Right forelimb (tissue), 1 donor: ENCODE data around the gene PHETA2.

Experiments used
- DNase-seq: peaks from one replicate; pipeline ENCODE4 v3.0.0-alpha.2; 2018

The PHETA2 gene, protein sequence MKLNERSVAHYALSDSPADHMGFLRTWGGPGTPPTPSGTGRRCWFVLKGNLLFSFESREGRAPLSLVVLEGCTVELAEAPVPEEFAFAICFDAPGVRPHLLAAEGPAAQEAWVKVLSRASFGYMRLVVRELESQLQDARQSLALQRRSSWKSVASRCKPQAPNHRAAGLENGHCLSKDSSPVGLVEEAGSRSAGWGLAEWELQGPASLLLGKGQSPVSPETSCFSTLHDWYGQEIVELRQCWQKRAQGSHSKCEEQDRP

DNA sequence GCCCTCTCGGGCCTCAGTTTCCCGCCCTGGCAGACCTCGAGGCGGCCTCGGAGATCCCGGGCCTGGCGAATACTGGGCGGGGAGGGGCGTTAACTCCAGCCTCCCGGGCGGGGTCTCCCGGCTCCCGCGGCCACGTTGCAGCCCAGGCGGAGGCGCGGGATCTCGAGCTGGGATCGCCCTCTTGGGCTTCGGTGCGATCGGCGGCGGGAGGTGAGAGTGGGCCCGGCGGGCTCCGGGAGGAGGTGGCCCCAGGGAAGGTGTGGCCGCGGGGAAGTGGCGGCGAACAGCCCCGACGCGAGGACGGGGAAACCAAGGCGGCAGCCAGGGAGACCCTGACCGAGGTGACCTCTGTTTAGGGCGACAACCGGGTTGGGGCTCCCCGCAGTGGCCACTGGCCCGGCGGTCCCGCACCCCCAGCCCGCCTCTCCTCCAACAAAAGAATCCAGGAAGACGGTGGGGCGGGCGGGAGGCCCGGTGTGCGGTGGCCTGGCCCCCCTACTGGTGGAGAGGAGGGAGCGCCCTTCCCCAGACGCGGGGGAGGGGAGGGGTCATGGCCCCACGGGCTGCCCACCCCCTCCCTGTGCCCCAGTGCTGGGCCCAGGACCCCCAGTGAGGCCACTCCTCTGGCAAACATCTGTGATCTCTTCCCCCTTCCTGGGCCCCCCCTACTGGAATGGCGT is at the start of gene PHETA2:
Gene PHETA2, plus strand, starts transcription at position 117 of the 680 bp plus-strand sequence. CDS start 3,046 bp downstream, outside the sequence.
- DNase-seq, result peak; percentile 76

DNA sequence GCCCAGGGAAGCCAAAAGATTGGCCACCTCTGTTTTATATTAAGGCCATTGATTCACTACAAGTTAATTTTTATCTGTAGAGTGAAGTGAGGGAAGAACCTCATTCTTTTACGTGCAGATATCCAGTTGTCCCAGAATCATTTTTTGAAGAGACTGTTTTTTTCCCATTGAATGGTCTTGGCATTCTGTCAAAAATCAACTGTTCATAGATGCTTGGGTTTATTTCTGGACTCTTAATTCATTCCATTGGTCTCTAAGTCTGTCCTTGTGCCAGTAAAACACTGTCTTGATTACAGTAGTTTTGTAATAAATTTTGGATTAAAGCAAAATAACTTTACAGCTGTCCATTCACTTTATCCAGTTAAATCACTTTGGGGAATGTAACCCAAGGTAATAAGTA is 48.6 kb upstream of the PHETA2 start:
- no peak for DNase-seq

DNA sequence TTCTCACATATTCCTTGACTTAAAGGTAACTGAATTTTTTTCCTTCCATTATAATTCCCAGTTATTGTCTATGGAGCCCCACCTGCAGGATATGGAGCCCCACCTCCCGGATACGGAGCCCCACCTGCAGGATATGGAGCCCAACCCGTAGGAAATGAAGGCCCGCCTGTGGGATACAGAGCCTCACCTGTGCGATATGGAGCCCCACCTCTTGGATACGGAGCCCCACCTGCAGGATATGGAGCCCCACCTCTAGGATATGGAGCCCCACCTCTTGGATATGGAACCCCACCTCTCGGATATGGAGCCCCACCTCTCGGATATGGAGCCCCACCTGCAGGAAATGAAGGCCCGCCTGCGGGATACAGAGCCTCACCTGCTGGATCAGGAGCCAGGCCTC is 47.3 kb upstream of the PHETA2 start:
- DNase-seq, result no peak

DNA sequence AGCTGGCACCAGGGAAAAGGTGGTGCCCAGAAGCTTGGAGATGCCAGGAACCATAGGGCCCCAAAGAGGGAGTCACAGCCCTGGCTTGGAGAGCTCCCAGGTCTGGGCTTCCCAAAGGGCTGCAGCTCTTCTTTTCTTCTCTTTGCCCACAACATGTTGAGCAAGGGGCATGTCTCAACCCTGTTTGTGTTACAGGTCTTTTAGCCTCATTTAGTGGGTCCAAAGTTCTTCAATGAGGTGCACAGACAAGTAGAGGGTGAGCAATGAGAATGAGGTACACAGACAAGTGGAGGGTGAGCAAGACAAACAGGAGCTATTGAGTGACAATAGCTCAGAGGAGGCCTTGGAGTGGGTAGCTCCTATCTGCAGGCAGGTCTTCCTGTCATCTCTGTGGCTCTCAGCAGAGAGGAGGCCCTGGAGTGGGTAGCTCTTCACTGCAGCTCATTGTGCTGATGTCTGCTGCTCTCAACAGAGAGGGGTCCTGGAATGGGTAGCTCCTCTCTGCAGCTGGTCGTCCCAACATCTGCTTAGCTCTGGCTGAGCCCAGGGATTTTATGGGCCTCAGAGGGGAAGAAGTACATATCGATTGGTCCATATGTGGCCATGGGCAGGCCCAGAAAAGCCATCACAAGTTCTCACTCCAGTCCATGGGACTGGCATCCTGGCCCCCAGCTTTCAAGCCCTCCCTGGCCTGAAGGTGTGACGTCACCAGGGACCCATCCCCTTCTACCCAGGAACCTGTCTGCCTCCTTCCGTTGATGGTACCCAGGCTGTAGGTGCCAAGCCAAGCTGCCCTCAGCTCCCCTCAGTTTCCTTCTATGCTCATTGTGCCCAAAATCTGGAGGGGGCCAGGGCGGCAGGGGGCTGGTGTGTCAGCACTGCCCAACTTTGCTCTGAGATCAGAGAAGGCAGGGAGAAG is 40.5 kb upstream of the PHETA2 start:
- no peak for DNase-seq

DNA sequence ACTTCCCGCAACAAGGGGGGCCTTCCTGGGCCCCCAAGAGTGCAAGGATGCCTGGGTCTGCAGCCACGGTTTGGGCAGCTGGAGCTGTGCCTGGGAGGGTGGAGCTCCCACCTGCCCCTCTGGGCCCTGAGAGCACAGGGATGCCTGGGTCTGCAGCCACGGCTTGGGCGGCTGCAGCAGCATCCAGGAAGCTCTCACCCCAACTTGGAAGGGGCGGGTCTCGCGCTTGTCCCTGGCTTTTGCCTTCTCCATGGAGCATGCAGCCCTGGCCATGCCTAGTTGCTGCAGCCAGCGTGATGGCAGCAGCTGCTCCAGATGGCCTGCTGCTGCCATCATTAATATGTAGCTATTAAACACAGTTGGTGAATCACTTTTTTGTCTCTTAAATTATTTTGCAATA is 38.8 kb upstream of the PHETA2 start:
- no peak for DNase-seq

DNA sequence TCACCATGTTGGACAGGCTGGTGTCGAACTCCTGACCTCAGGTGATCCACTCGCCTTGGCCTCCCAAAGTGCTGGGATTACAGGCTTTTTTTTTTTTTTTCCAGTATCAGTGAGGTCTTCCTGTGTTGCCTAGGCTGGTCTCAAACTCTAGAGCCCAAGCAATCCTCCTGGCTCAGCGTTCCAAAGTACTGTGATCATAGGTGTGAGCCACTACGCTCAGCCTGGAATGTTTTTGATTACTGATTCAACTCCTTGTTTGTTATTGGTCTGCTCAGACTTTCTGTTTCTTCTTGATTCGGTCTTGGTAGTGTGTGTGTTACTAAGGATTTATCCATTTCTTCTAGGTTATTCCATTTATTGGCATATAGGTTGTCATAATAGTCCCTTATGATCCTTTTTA is 34.8 kb upstream of the PHETA2 start:
- no peak for DNase-seq

DNA sequence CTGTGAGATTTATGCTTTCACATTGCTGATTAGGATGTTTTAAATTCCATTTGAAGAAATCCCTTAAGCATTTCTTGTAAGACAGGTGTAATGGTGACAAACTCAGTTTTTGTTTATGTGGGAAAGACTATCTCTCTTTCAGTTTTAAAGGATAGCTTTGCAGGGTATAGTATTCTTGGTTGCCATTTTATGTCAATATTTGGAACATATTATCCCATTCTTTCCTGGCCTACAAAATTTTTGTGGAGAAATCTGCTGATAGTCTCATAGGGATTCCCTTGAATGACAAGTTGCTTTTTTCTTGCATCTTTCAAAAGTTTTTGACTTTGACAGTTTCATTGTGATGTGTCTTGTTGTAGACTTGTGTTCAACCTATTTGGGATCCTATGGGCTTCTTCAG is 32.3 kb upstream of the PHETA2 start:
- no peak for DNase-seq

DNA sequence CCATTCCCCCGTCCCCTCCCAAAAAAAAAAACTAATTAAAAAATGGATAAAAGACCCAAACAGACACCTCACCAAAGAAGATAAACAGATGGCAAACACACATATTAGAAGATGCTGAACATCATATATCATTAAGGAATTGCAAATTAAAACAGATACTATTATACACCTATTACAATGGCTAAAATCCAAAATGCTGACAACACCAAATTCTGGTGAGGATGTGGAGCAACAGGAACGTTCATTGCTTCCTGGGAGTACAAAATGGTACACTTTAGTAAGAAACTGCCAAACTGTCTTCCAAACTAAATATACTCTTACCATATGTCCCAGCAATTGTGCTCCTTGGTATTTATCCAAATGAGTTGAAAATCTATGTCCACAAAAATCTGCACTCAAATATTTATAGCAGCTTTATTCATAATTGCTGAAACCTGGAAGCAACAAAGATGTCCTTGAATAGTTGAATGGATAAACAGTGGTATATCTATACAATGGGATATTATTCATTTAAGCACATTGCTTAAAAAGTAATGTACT is 23.3 kb upstream of the PHETA2 start:
- DNase-seq, result no peak

DNA sequence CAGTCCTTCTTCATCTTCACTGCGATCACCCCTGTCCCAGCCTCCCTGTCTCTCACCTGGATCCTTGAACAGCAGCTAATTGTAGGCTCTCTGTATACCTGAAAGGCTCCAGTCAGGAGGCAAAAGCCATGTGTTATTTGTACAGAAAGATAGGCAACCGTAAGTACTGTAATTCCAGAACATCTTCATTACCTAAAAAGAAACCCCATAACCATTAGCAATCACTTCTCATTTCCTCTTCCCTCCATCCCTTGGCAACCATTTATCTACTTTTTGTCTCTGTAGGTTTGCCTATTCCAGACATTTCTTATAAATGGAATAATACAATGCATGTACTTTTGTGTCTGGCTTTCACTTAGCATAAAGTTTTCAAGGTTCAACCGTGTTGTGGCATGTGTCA is 21.3 kb upstream of the PHETA2 start:
- DNase-seq, result no peak

DNA sequence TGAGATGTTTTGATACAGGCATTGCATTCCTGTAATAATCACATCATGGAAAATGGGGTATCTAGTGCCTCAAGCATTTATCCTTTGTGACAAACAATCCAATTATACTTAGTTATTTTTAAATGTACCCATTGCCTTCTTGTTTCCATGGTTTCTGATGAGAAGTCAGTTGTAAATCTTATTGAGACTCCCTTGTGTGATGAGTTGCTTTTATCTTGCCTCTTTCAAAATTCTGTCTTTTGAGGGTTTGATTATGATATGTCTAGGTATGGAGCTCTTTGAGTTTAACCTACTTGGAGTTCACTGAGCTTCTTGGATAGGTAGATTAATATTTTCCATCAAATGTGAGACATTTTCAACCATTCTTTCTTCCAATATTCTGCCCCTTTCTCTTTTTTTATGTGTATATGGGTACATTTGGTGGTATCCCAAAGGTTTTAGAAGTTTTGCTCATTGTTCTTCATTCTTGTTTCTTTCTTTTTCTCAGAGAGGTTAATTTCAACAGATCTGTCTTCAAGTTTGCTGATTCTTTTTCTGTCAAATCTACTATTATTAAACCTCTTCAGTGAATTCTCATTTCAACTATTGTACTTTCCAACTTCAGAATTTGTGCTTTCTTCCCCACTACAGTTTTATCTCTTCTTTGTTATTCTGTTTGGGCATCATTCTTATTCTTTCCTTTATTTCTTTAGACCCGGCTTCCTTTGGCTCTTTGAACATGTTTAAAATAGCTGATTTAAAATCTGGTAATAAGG is 17.1 kb upstream of the PHETA2 start:
- no peak for DNase-seq

DNA sequence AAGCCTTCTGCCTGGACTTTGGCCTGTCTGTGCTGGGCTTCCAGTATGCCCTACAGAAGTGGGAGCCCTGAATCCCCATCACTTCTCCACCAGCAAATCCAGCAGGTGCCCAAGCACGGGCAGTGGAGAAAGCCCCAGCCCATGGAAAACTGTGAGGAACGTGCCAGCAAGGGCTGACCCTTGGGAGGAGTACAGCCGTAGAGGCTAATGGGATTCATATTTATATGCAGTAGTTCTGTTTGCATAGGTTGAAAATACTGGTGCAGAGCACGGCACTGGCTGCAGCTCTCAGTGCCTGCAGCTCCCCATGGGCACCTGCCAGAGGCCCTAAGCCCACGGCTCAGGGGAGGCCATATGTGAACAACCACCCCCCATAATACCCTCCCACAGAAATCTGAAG is 13.6 kb upstream of the PHETA2 start:
- DNase-seq, result no peak

DNA sequence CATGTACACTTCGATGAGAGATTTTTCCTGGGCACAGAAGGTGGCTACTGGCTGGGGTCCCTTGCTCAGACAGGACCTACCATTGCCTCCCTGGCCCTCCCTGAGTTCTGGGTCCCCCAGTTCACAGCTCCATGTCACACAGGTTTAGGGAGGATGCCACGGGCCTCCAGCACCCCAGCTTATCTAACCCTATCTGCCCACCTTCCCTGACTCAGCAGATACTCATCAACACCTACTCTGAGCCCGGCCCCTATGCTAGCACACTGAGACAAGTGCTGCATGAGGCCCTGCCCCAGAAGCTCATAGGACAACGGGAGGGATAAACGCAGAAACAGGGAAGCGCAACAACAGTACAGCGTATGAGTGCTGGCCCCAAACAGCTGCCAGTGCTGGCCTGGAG is 13.0 kb upstream of the PHETA2 start:
- DNase-seq, result no peak

DNA sequence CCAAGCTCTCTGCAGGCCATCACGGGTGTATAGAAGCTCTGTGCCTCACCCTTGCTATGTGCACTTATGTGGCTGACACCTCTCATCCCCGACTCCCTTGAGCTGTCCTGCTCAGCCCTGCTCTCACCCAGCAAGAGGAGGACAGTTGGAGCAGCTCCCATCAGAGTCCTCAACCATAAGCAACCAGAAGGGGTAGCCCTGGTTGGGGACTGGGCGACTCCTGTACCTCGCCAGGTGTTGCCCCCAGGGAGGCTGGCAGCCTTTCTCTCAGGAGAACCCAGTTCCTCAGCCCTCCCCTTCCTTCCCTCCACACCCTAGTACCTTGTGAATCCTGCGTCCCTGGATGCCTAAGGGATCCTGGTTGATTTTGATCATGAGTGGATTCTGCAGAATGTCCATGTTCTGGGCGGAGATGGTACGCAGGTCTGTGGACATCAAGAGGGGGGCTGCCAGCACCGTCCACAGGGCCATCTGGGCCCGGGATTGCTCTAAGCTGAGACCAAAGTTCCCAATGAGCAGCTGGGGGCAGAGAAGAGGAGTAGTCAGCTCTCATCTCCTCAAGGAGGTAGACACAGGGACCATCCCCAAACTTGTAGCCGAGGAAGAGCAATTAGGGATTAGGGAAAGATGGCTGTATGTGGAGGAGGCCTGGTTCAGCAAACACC is 11.4 kb upstream of the PHETA2 start:
- no peak for DNase-seq

DNA sequence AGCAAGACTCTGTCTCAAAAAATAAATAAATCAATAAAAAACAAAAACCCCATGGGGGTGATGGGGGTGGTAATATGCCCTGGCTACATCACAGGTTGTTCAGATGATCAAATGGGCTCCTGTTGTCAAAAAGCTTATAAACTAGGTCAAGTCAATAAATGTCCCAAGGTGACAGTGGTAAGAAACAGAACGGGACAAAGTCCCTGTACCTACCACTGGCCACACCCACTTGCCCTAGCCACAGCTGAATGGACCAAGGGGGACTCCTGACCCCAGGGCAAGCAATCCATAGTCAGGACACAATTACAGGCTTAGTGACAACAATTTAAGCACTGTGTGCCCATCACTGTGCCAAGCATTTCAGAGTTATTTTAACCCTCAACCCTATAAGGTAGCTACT is 9.4 kb upstream of the PHETA2 start:
- DNase-seq, result no peak

DNA sequence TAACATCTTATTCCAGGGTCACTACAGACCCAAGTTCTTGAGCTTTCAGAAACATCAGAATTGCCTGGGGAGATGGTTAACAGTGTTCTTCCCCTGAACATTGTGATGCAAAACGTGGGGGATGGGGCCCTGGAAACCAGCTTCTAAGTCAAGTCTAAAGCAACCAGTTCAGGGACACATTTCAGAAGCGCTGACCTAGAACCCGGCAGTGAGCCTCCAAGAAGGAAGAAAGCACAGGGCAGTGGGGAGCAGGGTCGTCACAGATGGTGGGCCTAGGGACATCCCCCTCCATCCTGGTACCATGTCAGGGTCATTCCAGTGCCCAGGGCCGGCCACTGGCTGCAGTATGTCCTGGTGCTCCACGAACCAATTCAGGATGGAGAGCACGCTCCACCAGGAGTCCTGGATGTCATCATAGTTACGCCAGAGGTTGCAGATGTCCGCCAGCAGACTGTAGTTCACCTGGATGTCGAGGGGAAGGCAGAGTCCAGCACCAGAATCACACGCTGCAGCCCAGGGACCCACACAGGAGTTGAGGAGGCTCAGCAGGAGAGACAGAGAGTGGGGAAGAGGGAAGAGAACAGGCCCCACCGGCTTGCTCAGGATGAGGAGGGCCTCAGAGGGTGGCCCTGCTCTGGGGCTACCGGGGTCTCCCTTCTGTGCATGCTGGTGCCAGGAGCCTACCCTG is 8.5 kb upstream of the PHETA2 start:
- no peak for DNase-seq

DNA sequence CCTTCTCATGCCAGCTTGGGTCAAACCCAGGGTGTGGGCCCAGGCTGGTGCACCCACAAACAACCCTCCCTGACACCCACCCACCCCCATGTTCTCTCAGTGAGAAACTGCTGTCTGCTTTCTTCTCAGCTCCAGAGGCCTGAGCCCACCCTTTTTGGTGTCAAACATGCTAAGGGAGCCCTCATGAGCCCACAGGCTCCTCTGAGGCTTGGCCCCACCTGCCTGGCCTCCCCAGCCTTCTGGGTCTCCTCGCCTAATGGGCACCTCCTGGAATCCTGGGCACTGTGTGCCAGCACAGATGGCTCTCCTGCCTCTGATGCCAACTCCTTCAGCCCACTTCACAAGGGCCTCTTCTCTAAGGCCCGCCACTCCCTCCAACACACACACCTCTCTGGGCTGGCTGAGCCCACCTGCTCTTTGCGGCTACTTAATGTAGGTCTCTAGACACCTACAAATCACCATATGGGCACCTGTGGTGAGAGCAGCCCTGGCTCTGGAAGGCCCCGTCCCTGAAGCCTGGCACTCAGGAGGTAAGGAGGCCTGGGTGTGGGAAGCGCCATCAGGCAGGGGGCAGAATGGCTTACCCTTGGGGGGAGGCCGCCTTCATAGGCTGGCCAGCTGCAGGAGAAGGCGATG is 7.8 kb upstream of the PHETA2 start:
- no peak for DNase-seq

DNA sequence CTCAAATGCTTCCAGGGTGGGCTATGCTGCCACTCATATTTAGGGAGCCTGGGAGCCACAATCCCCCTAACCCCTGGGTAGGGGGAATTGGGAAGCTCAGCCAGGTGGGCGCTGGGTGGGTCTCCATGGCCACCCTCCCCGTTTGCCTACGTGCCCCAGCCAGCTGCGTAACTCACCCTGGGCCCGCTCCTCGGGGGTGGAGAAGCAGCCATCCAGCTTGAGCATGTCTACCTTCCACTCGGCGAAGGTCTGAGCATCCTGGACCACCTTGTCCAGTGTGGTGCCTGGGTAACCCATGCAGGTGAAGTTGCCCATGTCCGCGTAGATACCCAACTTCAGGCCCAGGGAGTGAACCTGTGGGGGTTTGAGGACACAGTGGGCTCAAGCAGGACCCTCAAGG is 7.1 kb upstream of the PHETA2 start:
- no peak for DNase-seq

DNA sequence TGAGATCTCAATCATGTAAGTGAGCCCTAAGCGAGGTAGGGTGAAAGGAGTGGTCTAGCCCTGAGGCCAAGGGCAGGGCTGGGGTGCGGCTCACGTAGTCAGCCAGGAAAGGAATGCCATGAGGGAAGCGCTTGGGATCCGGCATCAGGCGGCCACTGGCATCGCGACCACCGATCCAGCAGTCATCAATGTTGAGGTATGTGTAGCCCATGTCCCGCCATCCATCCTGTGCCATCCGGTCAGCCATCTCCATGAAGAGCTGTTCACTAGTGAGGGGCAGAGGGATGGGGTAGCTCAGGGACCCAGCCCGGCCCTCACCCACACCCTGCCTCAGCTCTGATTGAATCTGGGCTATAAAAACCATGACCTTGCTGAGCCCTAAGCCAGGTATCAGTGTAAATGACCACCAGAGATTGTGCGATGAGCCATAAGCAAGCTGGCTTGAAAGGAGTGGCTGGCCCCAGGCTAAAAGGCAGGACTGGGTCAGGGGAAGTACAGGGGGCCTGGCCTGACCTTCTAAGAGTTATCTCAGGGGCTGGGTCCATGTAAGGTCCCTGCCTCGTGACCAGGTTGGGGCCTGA is 6.3 kb upstream of the PHETA2 start:
- DNase-seq, result no peak

DNA sequence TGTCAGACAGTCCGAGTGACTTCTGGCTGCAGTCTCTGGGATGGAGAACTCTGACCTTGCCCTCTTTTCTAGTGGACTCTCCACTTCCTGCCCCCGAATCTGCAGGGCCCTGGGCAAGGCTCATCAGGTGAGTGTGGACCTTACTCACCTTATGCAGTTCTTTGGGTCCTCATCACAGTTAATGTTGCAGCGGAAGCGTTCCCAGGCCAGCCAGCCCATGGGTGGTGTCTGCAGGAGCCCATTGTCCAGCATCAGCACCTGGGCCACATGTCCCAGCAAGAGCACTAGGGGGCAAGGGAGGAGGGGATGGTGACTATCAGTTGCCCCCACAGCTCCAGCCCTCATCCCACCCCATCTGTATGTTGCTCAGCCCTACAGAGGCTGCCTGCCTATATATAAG is 5.8 kb upstream of the PHETA2 start:
- DNase-seq, result peak; percentile 31

DNA sequence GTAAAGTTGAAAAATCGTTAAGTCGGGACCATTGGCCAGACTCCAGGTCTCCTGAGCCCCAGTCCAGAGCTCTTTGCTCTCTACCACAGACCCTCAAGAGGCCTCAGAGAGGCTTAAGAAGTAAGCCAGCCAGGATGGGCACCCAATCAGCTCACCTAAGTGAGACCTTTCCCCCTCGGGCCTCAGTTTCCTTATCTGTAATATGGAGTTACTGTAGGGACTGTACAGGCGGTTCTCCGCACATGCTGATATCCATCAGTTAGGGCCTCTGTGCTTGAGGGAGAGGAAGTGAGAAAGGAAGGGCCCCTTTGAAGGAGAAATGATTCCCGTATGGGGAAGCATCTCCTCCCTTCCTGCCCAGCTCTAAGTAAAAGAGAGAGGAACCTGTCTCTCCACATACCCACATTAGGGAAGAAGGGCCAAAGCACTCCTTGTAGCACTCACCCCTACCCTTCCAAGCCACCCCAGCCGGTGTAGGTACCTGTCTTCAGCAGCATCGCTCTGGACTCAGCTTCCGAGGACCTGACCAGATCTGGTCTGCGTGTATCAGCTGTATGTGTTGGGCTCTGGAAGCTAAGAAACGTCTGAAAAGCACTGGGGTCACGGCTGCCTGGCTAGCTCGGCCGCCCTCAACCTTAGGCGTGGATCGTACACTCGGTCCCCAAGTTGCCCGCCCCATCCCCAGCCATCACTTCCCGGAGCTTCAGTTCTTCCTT is 4.1 kb upstream of the PHETA2 start:
- no peak for DNase-seq
